GM11168 (cell line): ENCODE data around the gene MCU.

Experiments used
- in situ Hi-C: fragments of 300-500 bp; cut with MboI; formaldehyde crosslinking; loops from one replicate; pipeline ENCODE4 v1.12.0; 2022; ENCODE audit warnings: low sequenced_read_pairs; ENCODE audit not compliant: unreplicated experiment

The MCU gene

DNA sequence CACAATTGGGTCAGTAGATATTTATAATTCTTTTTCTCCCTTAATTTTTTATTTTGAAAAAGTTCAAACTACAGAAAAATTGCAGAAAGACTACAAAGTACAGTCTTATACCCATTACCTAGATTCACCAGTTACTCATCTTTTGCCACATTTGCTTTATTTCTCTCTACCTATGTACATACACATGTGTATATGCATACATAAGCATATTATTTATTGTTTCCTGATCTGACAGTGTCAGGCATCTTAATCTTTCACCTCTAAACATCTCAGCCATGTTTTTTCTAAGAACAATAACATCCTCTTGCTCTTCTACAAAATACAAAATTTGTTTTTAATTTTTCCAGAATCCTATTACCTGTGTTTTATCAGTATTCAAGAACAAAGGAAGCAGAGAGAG, 133.2 kb downstream of the MCU start:
- in situ Hi-C loops: no loop called here

DNA sequence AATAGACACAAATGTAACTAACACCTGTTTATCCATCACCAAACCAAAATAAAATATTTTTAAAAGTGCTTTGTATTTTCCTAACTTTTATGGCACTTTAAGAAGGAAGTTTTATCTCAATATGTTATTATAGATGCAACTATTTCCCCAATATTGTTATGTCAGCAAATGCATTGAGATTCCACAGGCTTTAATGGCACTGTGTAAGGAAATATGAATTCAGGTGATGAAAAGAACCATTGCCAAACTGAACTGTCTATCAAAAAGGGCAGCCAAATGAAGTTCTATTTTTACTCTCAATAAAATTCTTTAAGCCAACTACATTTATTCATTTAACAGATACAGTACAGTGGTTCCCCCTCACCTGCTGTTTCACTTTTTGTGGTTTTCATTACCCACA, 134.4 kb downstream of the MCU start:
- in situ Hi-C loops: no loop called here

DNA sequence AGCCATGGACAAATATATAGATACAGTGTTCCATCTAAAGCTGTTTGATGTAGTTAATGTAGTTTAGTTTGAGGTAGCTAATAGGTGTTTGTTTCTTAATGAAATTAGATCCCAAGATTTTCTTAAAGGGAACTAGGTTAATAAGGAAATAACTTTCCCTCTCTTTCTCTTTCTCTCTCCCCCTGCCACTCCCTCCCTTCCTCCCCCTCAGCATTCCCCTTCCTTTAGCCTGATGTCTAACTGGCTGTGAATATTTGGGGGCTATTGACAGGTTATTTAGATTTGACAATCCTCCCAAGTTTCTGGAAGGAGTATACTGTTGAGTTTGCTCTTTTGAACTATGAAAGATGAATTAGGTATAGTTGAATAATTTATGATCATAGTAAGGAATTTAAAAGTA, 136.4 kb downstream of the MCU start:
- in situ Hi-C loops: no loop called here

DNA sequence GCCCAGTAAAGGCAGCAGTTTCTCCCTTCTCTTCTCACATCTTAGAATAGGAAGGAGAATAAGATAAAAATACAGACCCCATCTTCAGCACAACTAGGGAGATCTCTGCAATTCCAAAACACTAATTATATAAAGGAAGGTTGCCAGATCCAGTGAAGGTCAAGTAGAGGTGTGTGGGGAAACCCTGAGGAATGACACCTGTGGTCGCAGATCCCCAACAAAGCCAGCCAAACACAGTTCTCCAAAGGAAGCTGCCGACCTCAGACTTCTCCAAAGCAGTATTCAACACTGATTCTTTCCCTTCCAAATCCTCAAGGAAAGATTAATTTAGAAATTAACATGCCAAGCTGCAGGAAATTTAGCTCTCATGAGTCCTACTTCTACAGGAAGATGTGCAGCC, 138.7 kb downstream of the MCU start:
- in situ Hi-C loops: loop anchor here (5.0 kb wide), 1 partner anchor 473 kb away; no protein-coding TSS in a partner anchor

DNA sequence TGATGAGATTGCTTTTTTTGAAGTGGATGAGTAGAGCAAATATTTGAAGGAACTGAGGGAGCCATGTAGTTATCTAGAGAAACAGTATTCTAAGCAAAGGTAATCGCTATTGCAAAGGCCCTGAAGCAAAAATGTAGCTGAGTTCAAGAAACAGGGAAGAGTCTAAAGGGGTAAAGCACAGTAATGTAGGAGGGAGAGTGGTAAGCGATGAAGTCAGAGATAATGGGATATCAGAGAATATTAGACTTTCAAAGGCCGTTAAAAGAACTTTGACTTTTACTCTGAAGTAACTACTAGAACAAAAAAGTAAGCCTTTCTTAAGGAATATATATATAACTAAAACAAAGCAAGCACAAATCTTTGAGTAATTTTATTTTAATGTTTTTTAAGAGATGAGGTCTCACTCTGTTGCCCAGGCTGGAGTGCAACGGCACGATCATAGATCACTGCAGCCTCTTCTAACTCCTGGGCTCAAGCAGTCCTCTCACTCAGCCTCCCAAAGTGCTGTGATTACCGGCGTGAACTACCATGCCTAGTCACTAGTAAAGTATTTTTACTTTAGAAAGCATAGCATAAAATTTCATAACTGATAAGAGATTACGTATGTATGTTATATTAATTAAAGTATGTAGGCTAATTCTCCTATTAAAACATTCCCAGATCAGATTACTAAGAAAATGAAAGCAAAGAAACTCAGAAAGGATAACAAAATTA, 139.9 kb downstream of the MCU start:
- in situ Hi-C loops: loop anchor here (5.0 kb wide), 1 partner anchor 475 kb away; no protein-coding TSS in a partner anchor

DNA sequence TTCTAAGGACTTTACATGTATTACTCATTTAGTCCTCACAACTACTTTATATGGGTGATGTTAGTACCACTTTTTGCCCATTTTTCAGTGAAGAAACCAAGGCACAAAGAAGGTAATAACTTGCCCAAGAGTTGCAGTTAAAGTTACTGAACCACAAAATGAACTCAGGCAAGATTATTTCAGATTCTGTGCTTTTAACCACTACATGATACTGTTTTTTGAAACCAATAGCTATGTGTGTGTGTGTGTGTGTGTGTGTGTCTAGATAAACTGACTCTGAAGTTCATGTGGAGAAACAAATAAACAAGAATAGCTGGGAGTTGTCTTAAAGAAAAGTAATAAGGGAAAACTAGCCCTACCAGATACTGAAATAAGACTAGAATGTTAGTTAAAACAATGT, 140.8 kb downstream of the MCU start:
- in situ Hi-C loops: loop anchor here (5.0 kb wide), 1 partner anchor 475 kb away; no protein-coding TSS in a partner anchor

DNA sequence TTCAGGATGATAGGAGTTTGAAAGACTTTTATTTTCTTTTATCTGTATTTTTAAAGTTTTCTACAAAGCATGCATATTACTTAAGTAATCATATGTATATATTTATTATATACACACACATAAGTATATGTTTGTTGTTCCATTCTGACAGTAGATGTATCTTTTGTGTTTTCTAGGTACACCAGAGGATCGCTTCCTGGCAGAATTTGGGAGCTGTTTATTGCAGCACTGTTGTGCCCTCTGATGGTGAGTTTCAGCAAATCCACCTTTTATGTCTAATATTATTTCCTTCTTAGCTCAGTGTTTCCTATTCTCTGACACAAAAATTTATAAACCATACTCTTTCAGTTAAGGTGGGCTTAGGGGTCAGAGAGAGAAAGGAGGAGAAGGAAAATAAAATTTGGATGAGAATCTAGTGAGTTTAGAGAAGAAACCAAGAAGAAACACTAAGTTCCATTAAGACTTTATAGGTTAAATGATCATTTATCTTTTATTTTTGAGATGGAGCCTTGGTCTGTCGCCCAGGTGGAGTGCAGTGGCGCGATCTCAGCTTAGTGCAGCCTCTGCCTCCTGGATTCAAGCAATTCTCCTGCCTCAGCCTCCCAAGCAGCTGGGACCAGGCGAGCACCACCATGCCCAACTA, 142.4 kb downstream of the MCU start:
- in situ Hi-C loops: loop anchor here (5.0 kb wide), 1 partner anchor 477 kb away; no protein-coding TSS in a partner anchor

DNA sequence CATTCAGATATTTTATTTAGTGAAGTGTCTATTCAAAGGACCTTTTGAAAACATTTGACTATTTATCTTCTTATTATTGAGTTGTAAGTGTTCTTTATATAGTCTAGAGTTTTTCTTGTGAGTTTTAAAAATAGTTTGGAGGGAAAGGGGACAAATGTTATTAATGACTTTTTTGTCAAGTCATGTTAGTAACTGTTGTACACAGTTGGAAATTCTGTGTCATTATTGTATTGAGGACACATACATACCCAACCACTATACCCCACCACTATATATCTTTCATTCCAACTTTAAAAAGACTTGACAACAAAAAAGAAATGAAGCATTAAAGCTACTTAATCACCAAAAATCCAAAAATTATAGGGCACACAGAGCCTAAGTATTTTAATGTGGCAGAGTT, 148.4 kb downstream of the MCU start:
- in situ Hi-C loops: no loop called here

DNA sequence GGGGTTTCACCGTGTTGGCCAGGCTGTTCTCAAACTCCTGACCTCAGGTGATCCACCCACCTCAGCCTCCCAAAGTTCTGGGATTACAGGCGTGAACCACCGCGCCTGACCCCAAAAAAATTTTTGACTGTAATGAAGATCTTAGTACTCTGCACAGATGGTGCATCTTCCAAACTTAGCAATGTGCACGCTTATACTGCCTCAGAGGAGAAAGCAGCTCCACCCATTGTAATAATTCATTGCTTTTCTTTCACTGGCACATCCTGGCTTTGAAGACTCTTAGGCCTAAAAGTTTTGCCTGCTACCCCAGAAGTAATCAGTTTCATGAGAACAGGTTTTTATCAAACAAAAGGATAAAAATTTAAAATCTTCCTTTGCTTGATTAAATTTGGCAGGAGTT, 149.5 kb downstream of the MCU start:
- in situ Hi-C loops: no loop called here

DNA sequence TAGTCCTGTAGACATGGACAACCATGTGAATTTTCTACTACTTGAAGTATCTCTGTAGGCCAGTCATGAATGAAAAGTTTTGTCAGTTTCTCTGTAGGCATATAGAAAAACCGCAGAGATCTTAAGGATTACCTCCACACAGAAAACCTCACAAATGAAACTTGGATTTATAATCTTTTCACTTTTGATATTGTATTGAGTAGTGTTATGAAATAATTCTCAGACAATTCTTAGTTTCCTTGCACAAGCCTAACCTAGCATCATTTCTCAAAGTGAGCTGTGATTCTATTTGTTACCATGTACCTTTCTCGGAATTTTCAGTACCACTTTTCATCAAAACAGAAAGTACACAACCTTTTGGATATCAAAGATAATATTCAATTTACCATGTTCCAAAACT, 150.2 kb downstream of the MCU start:
- in situ Hi-C loops: no loop called here

DNA sequence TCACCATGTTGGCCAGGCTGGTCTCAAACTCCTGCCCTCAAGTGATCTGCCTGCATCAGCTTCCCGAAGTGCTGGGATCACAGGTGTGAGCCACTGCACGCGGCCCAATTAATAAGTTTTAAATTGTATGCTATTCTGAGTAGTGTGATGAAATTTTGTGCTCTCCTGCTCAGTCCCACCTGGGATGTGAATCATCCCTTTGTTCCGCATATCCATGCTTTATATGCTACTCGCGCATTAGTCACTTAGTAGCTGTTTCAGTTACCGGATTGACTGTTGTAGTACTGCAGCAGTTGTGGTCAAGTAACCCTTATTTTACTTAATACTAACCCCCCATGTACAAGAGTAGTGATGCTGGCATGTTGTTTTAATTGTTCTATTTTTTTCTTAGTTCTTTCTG, 154.3 kb downstream of the MCU start:
- in situ Hi-C loops: no loop called here

DNA sequence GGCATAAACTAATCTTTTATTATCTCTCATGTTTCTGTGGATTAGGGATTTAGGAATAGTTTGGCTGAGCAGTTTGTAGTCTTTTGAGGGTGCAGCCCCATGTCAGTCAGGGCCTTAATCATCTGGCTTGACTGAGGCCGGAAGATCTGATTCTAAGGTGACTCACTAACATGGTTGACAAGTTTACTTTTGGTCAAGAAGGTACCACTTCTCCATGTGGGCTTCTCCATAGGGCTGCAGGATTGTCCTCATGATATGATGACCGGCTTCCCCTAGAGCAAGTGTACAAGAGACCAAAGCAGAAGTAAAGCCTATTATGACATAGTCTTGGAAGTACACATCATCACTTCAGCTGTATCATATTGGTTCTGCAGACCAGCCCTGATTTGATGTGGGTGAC, 155.7 kb downstream of the MCU start:
- in situ Hi-C loops: no loop called here

DNA sequence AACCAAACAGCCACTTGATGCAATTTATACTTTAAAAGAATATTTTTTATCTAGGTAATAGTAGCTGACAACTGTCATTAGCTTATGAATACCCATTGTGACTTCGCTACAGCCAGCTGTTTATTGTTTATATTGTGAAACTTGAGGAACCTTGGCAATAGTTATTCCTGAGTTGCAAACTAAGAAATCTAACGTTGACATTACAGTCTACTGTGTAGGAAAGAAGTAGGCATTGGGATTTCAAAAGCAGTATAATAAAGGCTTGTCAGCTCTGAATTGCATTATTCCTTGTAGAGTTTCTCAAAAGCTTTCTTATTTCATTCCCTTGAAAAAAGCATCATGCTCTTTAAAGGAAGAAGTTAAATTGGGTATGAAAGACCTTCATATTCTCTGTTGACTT, 158.9 kb downstream of the MCU start:
- in situ Hi-C loops: no loop called here

DNA sequence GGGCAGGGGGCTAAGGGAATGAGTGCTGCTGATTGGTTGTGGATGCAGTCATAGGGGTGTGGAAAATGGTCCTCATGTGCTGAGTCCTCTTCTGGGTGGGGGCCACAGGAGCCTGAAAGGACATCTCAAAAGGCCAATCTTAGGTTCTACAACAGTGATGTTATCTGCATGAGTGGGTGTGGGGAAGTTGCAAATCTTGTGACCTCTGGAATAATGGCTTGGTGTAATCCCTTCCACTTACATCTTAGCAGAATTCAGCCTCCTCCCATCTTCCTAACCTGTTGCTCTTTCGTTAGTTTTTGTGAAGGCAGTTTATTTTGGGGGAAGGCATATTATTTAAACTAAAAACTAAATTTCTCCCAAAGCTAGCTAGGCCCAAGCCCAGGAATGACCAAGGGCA, 159.6 kb downstream of the MCU start:
- in situ Hi-C loops: no loop called here

DNA sequence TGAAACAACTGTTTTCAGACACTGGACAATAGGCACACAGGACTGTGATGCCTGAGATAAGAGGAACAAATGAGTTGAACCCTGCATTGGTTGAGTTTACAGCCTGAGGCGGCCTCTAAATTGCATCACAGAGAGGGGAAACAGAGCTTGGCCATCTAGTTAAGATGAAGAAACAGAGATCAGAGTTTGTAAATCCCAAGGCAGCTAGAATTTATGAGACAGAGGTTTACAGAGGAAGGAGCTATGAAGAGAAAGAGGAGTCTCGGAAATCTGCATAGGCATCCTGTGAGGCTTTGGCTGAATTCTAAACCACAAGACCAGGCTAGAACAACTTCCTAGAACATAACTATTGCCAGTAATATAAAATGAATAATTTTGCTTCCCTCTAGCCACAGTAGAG, 160.6 kb downstream of the MCU start:
- in situ Hi-C loops: no loop called here

DNA sequence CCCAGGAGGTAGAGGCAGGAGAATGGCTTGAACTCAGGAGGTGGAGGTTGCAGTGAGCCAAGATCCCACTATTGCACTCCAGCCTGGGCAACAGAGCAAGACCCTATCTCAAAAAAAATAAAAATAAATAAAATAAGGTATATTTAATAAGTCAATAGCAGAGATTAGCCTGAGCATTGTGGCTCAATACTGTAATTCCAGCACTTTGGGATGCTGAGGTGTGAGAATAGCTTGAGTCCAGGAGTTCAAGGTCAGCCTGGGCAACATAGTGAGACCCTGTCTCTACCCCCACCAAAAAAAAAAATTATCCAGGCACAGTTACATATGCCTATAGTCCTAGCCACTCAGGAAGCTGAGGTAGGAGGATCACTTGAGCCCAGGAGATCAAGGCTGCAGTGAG, 163.2 kb downstream of the MCU start:
- in situ Hi-C loops: no loop called here

DNA sequence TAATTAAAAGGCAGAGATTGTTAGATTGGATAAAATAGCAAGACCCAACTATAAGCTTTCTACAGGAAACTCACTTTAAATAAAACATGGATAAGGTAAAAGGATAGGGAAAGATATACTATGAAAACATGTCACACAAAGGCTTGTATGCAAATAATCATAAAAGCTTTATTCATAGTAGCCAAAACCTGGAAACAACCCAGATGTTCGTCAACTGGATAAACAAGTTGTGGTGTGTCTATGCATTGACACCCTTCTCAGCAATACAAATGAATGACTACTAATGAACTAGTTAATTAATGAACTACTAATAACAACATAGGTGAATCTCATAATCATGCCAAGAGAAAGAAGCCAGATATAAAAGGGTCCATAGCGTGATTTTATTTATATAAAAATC, 163.8 kb downstream of the MCU start:
- in situ Hi-C loops: no loop called here

DNA sequence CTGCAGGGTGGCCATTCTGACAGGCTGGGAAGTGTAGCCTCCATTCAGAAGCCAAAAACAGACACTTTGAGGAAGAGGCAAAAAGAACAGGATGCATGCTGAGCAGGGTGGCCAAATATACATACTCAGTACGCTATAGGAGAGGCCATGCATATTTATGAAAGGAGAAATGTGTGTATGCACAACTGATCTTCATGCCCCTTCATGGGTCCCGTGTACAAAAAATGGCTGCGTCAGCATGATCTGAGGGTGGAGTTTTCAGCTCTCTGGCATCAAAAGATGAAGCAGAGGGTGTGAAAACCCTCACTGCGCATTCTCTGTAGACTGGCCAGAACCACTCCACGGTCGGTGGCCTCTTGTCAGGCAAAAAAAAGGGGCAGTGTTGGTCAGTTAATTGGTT, 166.1 kb downstream of the MCU start:
- in situ Hi-C loops: no loop called here

DNA sequence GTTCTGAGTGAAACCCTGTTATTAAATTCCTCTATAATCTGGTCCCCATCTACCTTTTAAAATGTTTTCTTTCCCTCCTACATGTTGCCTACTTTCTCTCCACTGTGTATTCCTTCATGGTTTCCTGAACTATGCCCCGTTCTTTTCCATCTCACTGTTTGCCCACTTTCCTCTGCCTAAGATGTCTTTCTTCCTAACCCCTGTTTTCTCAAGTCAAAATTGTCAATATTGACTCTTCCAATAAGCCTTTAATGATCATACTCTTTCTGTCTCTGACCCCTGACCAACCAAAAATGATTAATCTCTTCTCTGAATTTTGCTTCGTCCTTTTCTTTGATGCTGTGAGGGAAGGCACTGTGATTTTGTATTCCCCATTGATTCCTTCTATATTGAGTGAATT, 171.0 kb downstream of the MCU start:
- in situ Hi-C loops: no loop called here

DNA sequence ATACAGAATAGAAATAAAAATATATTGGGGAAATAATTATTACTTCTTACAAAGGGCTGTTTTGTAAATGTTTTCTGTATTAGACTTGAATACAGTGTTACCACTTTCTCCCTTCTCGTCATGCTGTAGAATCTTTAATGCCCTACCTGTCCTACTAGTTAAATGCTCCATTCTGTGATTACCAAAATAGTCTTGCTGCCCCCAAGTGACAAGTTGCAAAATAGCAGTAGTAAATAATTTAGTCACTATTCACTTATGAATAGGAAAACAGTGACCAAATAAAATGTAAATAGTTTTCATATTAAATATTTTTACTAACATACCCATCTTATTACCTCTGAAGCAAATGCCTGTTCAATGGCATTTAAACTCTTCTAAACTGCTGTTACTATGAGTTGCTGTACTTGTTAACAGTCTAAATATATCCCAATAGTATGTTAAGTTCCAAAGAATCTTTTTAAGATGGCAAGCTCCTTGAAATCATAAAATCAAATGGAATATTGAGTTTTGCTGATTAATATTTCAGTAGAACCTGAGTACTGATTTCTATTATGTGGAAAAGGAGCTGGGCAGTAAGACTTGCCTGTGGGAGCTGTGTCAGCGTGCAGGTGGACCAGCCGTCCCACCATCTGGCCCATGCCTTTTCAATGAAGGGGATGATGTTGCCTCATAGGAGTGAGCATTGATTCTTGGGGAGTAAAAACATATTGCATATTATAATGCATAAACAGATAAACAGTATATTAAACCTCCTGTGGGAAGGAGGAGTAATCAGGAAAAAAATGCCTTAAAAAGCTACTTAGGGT, 183.5 kb downstream of the MCU start:
- in situ Hi-C loops: no loop called here

DNA sequence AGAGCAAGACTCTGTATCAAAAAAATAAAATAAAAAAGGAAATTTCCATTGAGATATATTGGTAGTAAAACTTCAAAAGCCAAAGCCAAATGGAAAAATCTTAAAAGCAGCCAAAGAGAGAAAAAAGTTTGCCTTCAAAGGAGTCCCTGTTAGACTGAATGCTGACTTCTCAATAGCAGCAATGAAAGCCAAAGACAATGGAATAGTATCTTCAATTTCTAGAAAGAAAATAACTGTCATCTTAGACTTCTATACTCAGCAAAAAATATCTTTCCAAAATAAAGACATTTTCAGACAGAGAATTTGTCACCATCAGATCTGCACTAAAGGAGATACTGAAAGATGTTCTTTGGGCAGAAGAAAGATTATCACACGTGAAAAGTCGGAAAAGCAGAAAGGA, 187.3 kb downstream of the MCU start:
- in situ Hi-C loops: no loop called here
